8988T (cell line): Measurements from ENCODE around the gene MBNL1.
"Not testable (repeated sequence)": the region's sequence is repeated elsewhere in the genome, so short reads cannot be mapped to it uniquely, and the experiment has no call there.

Experiments
- DNase-seq: peaks from one replicate; pipeline ENCODE4 v3.0.0; 2011

MBNL1 gene

DNA sequence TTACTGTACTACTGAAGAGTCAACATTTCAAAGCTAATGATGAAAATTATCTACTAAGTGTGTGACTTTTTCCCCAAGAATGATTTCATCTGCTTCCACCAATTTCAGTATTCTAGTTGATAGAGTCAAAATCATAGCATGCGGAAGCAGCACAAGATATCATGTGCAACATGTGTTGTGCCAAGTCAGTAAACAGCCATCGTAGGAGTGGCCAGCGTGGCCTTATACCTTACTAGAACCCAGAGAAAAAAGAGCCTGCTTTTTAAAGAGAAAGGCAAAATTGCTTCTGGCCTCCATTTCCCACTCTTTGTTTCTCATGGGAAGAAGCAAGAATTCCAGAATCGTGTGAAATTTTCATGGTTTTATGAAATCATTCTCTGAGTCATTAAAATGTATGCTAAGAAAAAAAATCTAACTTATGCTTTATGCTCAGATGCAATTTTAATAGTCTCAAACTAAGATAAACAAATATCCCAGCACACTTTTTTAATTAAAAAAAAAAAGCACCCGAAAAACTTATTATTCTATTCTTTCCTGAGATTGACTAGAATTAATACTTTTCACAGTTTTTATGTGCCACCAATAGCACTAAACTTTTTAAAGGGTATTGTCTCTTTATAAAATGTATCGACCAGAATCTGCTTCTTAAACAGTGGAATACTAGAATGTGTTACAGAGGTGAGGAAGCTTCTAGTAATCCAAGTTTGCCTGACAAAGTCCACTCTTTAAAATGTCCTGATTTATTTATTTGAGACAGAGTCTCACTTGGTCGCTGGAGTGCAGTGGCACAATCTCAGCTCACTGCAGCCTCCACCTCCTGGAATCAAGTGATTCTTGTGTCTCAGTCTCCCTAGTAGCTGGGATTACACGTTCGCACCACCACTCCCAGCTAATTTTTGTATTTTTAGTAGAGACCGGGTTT lies 87.3 kb downstream of the MBNL1 start:
- no peak for DNase-seq

DNA sequence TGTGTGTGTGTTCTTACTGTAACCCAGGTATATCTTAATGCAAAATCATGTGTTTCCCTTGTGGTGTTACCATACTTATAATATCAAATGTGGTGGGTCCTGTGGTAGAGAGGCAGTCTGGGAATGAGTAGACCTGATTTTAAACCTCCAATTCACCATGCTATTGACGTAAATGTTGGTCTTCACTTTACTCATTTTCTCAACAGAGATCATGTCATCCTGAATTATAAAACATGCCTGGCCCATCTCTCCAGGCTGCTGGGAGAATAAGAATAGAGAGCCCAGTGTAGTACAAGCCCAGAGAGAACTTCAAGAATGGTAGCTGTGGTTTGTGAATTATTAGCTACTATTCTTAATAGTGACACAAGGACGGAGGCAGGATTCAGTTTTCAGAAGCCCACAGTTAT lies 88.1 kb downstream of the MBNL1 start:
- no peak for DNase-seq

- no peak for DNase-seq
Observed at GRCh38 chr3:152357587-152357986, 88.9 kb downstream of the MBNL1 start.

DNA sequence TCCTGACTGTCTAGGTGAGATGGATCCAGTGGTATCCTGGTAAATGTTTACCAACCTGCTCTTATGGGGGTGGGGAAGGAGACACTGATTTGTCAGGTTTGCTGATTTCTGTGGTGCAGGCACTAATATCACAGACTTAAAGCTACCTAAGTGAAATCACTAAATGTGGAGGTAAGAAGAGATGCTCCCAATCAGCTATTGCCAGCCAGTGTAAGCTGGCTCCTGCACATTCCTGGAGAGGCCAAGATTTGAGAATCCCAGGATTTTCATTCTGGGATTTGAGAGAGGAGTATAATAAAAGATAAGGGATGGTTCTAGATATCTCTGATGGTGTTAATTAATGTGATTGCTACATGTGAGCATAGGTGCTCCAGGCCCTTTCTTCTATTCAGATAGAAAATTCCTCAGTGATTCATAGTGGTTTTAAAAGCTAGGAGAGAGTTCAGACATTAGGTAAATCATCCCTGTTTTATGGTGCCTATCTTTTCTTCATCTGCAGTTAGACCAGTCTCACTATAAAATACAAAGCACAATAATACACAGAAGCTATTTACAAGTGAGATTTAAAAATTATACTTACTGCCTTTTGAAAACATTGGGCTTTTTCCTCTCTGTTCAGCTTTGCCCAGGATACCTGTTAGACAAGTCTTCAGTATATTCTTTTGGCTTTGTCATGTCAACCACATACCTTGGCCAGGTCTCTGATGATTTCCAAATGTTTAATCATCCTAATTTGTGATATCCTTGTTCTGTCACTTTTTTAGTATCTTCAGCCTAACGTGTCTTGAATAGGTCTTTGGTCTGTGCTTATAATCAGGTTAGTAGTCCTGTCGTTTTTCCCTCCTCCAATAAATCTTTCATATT lies 90.9 kb downstream of the MBNL1 start:
- DNase-seq: no peak

GRCh38 chr3:152360302-152360701 lies 91.6 kb downstream of the MBNL1 start:
- DNase-seq: no peak

DNA sequence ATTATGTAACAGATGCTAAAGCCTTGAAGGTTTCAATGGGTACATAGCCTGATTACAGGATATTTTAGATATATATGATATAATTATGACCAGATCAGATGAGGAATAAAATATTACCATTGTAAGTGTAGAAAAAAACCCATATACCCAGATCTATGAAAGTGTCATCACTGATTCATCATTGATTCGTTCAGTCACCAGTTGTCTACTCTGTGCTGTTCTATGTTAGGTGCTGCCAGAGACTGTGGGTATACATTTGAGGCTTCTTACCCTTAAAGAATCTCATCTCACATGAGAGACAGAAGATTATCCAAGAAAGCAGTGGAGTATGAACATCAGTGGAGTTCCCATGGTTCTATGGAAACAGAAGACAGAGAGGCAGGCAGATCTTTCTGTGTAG lies 92.2 kb downstream of the MBNL1 start:
- DNase-seq: no peak

DNA sequence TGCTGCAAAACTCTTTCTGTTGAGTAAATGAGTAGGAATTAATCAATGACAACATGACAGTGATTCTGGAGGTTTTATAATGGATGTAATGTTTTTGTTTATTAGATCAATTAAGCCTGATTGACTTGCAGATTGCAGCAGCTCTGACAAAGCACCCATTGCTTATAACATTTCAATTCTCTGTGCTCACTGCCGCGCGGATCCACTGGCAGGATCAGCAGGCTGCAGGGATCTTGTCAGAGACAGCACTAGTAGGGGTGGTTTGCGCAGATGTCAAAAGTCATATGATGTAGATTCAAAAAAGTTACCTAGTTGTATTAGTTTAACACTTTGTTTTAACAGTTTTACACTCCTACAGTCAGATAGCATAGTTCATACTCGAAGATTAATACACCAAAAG lies 93.4 kb downstream of the MBNL1 start:
- DNase-seq: no peak

GRCh38 chr3:152364237-152364636 lies 95.5 kb downstream of the MBNL1 start:
- DNase-seq: no peak

GRCh38 chr3:152365126-152365525 lies 96.4 kb downstream of the MBNL1 start:
- no peak for DNase-seq

DNA sequence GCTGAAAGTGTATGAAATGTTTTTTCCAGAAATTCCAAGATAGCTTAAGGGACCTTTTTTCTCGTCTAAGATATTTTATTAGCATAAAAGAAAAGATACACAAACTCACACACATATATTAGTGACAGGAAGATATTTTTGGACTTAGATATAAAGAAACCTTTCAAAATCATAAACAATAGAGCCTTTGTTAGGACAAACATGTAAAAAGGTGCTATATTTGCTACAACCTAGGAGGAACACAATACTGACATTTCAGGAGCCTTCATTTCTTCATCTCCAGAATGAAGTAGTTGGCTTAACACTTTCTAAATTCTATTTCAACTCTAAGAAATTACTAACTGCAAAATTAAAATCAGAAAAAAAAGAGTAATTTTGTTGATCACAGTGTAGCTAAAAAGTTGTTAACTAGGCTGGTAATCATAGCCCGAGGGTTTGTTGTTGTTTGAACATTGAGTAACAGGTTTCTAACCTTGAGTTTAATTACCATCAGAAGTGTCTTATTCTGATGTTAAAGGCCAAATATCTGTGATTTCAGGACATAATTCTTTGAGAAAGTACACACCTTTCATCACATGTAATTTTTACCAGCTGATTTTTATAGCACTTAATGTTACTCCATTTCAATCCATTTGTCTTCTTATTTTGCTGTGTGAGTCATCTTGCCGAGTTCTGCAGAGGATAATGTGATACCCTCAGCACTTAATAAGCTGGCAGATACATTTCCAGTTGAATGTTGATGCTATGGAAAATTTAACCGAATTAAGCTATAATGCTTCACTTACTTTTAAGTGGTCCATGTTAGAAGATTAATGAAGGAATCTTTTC lies 97.3 kb downstream of the MBNL1 start:
- no peak for DNase-seq

- DNase-seq: not testable (repeated sequence)
Observed at GRCh38 chr3:152367192-152367591, 98.5 kb downstream of the MBNL1 start.

DNA sequence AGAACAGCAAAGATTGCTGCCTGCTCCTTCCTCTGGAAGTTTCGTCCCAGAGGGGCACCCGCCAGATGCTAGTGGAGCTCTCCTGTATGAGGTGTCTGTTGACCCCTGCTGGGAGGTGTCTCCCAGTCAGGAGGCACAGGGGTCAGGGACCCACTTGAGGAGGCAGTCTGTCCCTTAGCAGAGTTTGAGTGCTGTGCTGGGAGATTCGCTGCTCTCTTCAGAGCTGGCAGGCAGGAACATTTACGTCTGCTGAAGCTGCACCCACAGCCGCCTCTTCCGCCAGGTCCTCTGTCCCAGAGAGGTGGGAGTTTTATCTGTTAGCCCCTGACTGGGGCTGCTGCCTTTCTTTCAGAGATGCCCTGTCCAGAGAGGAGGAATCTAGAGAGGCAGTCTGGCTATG lies 103.9 kb downstream of the MBNL1 start:
- DNase-seq: not testable (repeated sequence)

DNA sequence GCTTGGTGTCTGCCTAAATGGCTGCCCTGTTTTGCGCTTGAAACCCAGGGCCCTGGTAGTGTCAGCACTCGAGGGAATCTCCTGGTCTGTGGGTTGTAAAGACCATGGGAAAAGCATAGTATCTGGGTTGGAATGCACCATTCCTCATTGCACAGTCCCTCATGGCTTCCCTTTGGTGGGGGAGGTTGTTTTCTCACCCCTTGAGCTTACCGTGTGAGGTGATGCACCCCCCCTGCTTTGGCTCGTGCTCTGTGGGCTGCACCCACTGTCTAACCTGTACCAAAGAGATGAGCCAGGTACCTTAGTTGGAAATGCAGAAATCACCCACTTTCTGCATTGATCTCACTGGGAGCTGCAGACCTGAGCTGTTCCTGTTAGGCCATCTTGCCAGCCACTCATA lies 104.7 kb downstream of the MBNL1 start:
- no peak for DNase-seq

DNA sequence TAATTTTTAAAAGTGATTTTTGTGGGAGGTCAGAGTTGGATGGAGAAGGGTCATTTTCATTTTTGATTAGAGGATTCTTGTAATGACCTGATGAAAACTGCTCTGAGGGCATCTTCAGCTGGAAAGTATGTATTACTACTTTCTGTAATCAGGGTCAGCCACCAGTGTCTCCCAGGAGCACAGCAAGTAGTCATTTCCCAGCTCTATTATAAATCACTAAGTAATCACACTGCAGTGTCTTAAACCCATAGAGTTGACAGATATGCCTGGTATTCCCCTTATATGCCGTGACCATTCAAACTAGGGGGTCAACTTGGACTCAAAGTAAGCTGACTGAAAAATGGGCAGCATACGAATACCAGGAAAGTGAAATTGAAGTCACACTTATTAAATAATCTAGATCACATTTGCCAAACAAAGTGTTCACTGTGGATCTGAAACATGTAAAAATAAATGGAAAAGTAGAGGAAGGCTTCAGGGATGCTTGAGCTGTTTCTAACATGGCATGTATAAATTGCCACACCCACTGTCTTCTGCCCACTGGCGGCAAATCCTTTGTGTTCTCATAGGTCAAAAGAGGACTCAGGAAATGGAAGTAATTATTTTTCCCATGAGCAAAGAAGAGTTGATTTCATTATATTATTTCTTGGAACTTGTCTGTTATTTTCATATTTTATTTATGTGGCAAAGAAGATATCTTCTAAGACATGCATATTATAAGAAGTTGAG lies 105.7 kb downstream of the MBNL1 start:
- no peak for DNase-seq

DNA sequence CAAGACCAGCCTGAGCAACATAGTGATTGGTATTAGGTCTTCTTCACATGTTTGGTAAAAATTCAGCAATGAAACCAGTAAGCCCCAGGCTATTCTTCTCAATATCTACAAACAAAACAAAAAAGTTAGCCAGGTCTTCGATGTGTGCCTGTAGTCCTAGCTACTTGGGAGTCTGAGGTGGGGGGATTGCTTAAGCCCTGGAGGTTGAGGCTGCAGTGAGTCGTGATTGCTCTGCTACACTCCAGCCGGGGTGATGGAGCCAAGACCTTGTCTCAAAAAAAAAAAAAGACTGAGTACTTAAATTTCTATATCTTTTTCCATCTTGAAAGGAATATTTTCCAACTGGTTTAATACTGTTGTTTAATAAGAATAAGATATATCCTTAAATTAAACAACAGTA lies 106.8 kb downstream of the MBNL1 start:
- DNase-seq: no peak

- no peak for DNase-seq
Observed at GRCh38 chr3:152376351-152377183, 107.8 kb downstream of the MBNL1 start.

DNA sequence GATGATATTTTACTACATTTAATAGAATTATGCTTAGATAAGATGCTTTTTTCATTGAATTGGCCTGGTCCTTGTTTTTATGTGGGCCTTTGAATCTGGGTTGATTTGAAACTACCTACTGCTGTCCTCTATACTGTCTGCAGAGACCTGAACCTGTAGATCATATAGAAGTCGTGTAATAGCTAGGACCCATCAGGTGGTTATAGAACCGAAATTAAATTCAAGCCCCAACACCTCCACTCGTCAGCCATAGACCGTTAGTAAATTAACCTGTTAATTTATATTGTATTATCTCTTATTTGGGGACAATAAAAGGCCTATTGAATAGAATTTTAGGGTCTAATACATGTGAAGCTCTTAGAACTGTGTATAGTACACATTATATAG lies 108.4 kb downstream of the MBNL1 start:
- no peak for DNase-seq

DNA sequence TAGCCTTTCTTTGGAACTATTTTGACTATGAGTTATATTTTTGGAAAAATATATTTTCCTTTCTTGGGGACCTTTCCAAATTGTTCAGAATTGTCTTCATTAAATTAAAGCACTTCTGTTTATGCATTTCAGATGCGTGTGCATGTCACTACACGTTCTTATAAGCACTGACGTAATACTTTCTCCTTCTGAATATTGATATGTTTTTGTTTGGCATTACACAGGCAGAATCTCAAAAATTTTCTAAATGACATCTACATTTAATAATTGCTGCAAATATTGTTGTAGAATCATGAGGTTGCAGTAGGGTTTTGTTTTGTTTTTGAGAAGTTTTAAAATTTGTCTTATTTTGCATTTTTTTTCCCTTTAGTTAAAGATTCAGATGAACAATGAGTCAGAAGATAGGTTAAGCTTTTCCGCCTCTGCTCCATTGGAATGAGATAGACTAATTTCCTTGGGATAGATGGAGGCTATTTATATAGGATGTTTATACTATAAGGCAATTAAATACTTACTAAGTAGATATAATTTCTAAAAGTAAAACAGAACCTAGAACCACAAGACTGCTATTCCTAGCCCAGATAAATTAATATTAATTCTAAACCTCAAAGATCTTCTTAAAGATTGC lies 110.8 kb downstream of the MBNL1 start:
- DNase-seq: no peak

GRCh38 chr3:152380043-152380442 lies 111.3 kb downstream of the MBNL1 start:
- no peak for DNase-seq

DNA sequence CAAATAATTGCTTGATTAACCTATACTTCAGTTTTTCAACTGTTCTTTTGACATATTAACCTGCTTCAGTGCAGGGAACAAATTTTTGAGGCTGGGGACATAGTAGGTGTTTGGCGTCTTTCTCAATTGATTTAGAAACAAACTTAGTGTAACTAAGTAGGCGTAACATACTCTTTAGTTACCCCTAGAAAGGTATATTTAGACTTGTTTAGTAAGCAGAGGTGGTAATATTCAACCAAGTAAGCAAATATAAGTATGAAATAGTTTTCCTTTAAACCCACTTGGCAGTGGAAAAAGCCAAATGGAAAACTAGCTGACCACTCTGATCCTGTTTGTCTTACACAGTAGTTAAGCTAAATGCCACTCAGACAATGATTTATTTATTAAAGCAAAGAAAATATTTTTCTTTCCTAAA lies 113.2 kb downstream of the MBNL1 start:
- DNase-seq: no peak
